HepG2 (cell line): ENCODE measurements around the gene CLIP2. TPM values are rescaled to one million over a fixed set of nuclear protein-coding genes. Genes with fewer than 3 reads are reported as not detected.

Source experiments
- ATAC-seq: fragments of 200-7000 bp; cut with Tn5 transposase; 3 replicates; pipeline ENCODE4 v1.9.1; 2020; ENCODE audit warnings: mild to moderate bottlenecking, moderate library complexity
- BruUV-seq: library from RNA; stranded (reverse); fragments of 400-500 nt; replicated peaks from 2 replicates; lab custom pipeline; 2021; lab: Mats Ljungman, UMichigan
- CTCF ChIA-PET: fragments of 300-600 bp; formaldehyde crosslinking; extraction: SDS; loops from one replicate; lab custom pipeline; 2021; ENCODE audit warnings: low total read pairs, inconsistent platforms, low intra/inter-chr PET ratio; lab: Yijun Ruan, JAX
- POLR2A ChIA-PET: fragments of 350-600 bp; sonication (Branson Sonifier 250); formaldehyde crosslinking; loops from one replicate; lab custom pipeline; 2020; ENCODE audit warnings: antibody characterized with exemption, inconsistent platforms; lab: Yijun Ruan, JAX
- DNase-seq: peaks from one replicate; pipeline ENCODE4 v3.0.0-alpha.2; 2015; ENCODE audit warnings: low spot score
- FAIRE-seq: peaks from 3 replicates; lab custom pipeline; 2011; peaks lifted over from hg19 to GRCh38; lab: Jason Lieb, UNC
- H2AFZ ChIP-seq: one replicate; pipeline ENCODE4 v1.6.1; 2011; ENCODE audit warnings: low read length, inconsistent platforms
- H3K27ac ChIP-seq: fragments of 300-600 bp; 3 replicates; pipeline ENCODE4 v1.8.0; 2011; ENCODE audit warnings: mixed run types, mild to moderate bottlenecking, mixed read lengths, low read length, inconsistent platforms; ENCODE audit not compliant: insufficient read depth; ENCODE audit errors: extremely low read length
- H3K27me3 ChIP-seq, 2 experiments: fragments of 200-600 bp in 1 of 2; 2 replicates in 1 of 2; 3 replicates in 1 of 2; pipeline versions ENCODE4 v1.6.0 to v1.8.0; 2011; ENCODE audit warnings: low read length in 2 of 2, mild to moderate bottlenecking in 2 of 2, moderate library complexity in 2 of 2, inconsistent platforms in 1 of 2; ENCODE audit not compliant: insufficient read depth in 2 of 2, control insufficient read depth in 1 of 2
- H3K36me3 ChIP-seq, 2 experiments: fragments of 200-600 bp in 1 of 2; replicated peaks in 1 of 2; 2 replicates in 1 of 2; 3 replicates in 1 of 2; pipeline versions ENCODE4 v1.5.1 to v1.8.0; 2011; ENCODE audit warnings: low read length in 2 of 2, inconsistent platforms in 1 of 2; ENCODE audit not compliant: insufficient read depth in 2 of 2, control insufficient read depth in 1 of 2
- H3K4me1 ChIP-seq: 2 replicates; pipeline ENCODE4 v1.5.1; 2012; ENCODE audit warnings: low read length, inconsistent platforms; ENCODE audit not compliant: insufficient read depth
- H3K4me2 ChIP-seq: 2 replicates; pipeline ENCODE4 v1.6.0; 2011; ENCODE audit warnings: low read depth, low read length, inconsistent platforms
- H3K4me3 ChIP-seq, 3 experiments: fragments of 200-600 bp in 1 of 3; sonication (generic), shearing (Covaris generic) in 1 of 3; replicated peaks in 1 of 3; 2 replicates each; pipeline ENCODE4 v1.5.1; 2011 to 2016; ENCODE audit warnings: low read length in 3 of 3, inconsistent platforms in 2 of 3, low read depth in 2 of 3, mild to moderate bottlenecking in 2 of 3, control low read depth in 1 of 3, mixed read lengths in 1 of 3; ENCODE audit not compliant: insufficient read depth in 1 of 3
- H3K79me2 ChIP-seq: one replicate; pipeline ENCODE4 v1.6.1; 2011; ENCODE audit warnings: low read length, inconsistent platforms; ENCODE audit not compliant: insufficient read depth
- H3K9ac ChIP-seq: 2 replicates; pipeline ENCODE4 v1.6.0; 2011; ENCODE audit warnings: mild to moderate bottlenecking, low read depth, low read length, inconsistent platforms; ENCODE audit not compliant: insufficient read depth
- H3K9me3 ChIP-seq: 2 replicates; pipeline ENCODE4 v1.5.1; 2012; ENCODE audit warnings: mild to moderate bottlenecking, low read length
- H4K20me1 ChIP-seq: 2 replicates; pipeline ENCODE4 v1.6.0; 2011; ENCODE audit warnings: inconsistent platforms, mild to moderate bottlenecking, low read length, moderate library complexity; ENCODE audit not compliant: insufficient read depth
- AGO2 ChIP-seq: fragments of 200-400 bp; formaldehyde crosslinking; optimal IDR thresholded peaks from 2 replicates; pipeline ENCODE3; 2017; ENCODE audit warnings: mild to moderate bottlenecking, low read depth, low read length, moderate library complexity
- EP300 ChIP-seq, 3 experiments: sonication (generic) in 1 of 3; formaldehyde crosslinking in 1 of 3; IDR thresholded peaks; 2 replicates each; pipeline versions ENCODE4 v1.5.1 to v1.6.1; 2011 to 2020; ENCODE audit warnings: low read depth in 2 of 3, low read length in 2 of 3, borderline replicate concordance in 1 of 3, improper control_type of control experiment in 1 of 3, mild to moderate bottlenecking in 1 of 3, missing genetic modification reagents in 1 of 3, moderate library complexity in 1 of 3
- HNRNPL ChIP-seq: fragments of 200-400 bp; formaldehyde crosslinking; IDR thresholded peaks from 2 replicates; pipeline ENCODE4 v1.6.1; 2017; ENCODE audit warnings: mild to moderate bottlenecking, low read depth, low read length
- KDM2A ChIP-seq: sonication (generic); formaldehyde crosslinking; IDR thresholded peaks from 2 replicates; pipeline ENCODE4 v1.4.0; 2020; ENCODE audit warnings: low read depth, missing genetic modification reagents, borderline replicate concordance
- PATZ1 ChIP-seq: sonication (generic); formaldehyde crosslinking; IDR thresholded peaks from 2 replicates; pipeline ENCODE4 v1.4.0; 2020; ENCODE audit warnings: missing genetic modification reagents
- SIN3B ChIP-seq: fragments of 150-350 bp; IDR thresholded peaks from 2 replicates; pipeline ENCODE4 v1.6.1; 2014; ENCODE audit warnings: low read length
- STAG1 ChIP-seq: sonication (generic); formaldehyde crosslinking; IDR thresholded peaks from 2 replicates; pipeline ENCODE4 v1.4.0; 2020; ENCODE audit warnings: missing genetic modification reagents
- ZMYM4 ChIP-seq: sonication (generic); formaldehyde crosslinking; IDR thresholded peaks from 2 replicates; pipeline ENCODE4 v1.8.1; 2023; ENCODE audit warnings: mild to moderate bottlenecking, missing genetic modification reagents
- ZNF12 ChIP-seq: sonication (generic); formaldehyde crosslinking; IDR thresholded peaks from 2 replicates; pipeline ENCODE4 v1.5.0; 2020; ENCODE audit warnings: missing genetic modification reagents
- ZNF543 ChIP-seq: sonication (generic); formaldehyde crosslinking; IDR thresholded peaks from 2 replicates; pipeline ENCODE4 v1.4.0; 2020; ENCODE audit warnings: mild to moderate bottlenecking, missing genetic modification reagents
- ZNF652 ChIP-seq: IDR thresholded peaks from 2 replicates; pipeline ENCODE4 v1.6.1; 2016; ENCODE audit warnings: low read depth, borderline replicate concordance
- WGBS: methylation state at CpG from one replicate; pipeline ENCODE4 v1.1.6; 2017; ENCODE audit warnings: low lambda C conversion rate; 5-methylcytosine and 5-hydroxymethylcytosine counted together
- in situ Hi-C: cut with HindIII; loops from 2 replicates; pipeline ENCODE4 v1.10.0; 2017; ENCODE audit warnings: low pct_unique_long_range_greater_than_20kb; ENCODE audit not compliant: extremely low pct_ligation_motif_present
- intact Hi-C: fragments of 100-400 bp; cut with micrococcal nuclease; formaldehyde crosslinking; loops from one replicate; pipeline ENCODE4 v1.10.0; 2022; ENCODE audit not compliant: unreplicated experiment
- polyA plus RNA-seq, 8 experiments: library from polyadenylated mRNA; depleted of rRNA in 3 of 8; stranded (reverse) in 7 of 8; unstranded in 1 of 8; fragments of >200 nt; fragmentation: Illumina TruSeq in 4 of 8; extraction: Trizol in 4 of 8; gene quantifications; 2 replicates each; pipeline versions ENCODE4 v1.2.1 to v1.2.3, GENCODE V29; 2011 to 2016; ENCODE audit warnings: low read depth in 4 of 8, missing spikeins in 1 of 8, mixed read lengths in 1 of 8; ENCODE audit not compliant: insufficient read depth in 1 of 8
- total RNA-seq, 5 experiments: library from RNA; depleted of rRNA; stranded (reverse); fragments of >200 nt; fragmentation: Illumina TruSeq; extraction: Trizol; gene quantifications; 2 replicates each; pipeline ENCODE4 v1.2.3, GENCODE V29; 2016; ENCODE audit warnings: low read depth in 1 of 5
- TF ChIP-seq, protein P1 (sequence below): sonication (generic); formaldehyde crosslinking; IDR thresholded peaks from 2 replicates; pipeline ENCODE4 v1.9.0; 2022; ENCODE audit warnings: missing genetic modification reagents, mild to moderate bottlenecking, borderline replicate concordance
- TF ChIP-seq, protein P2 (sequence below): sonication (generic); formaldehyde crosslinking; IDR thresholded peaks from 2 replicates; pipeline ENCODE4 v1.5.0; 2020; ENCODE audit warnings: mild to moderate bottlenecking, missing genetic modification reagents, moderate library complexity
- TF ChIP-seq, protein P3 (sequence below): sonication (generic); formaldehyde crosslinking; IDR thresholded peaks from 2 replicates; pipeline ENCODE4 v1.4.0; 2020; ENCODE audit warnings: missing genetic modification reagents

Gene CLIP2
- total and polyA plus RNA-seq, 2 of the 13 experiments (the other 11 are each of a cell fraction or from before 2014, with no cell fraction given), result 6.5 to 17.4 TPM

DNA sequence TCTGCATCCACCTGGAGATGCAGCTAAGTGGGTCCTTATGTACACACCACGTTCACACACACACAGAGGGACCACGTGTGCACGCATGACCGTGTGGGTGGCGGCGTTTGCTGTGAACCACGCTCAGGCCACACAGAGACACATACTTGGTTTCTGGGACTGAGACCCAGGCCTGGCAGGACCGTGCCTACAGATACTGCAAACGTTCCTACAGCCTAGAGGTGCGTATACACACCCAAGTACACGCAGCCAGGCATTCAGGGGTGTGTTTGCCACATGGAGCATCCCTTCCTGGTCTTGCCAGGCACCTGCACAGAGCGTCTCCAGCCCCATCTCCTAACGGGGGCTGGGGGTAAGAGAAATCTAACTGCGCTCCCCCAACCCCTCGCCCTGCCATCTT lies 115.5 kb downstream of the CLIP2 start (continued):
- TF ChIP-seq EP300 (IDR thresholded peaks at IDR 0.05; ENCODE audit: low read depth in 2 of 2, low read length in 2 of 2) (no peak), EP300 (CRISPR knock-in tag; IDR thresholded peaks at IDR 0.05; ENCODE audit: borderline replicate concordance) (no peak), ZMYM4 (no peak), ZNF652 (CRISPR knock-in tag) (no peak)

DNA sequence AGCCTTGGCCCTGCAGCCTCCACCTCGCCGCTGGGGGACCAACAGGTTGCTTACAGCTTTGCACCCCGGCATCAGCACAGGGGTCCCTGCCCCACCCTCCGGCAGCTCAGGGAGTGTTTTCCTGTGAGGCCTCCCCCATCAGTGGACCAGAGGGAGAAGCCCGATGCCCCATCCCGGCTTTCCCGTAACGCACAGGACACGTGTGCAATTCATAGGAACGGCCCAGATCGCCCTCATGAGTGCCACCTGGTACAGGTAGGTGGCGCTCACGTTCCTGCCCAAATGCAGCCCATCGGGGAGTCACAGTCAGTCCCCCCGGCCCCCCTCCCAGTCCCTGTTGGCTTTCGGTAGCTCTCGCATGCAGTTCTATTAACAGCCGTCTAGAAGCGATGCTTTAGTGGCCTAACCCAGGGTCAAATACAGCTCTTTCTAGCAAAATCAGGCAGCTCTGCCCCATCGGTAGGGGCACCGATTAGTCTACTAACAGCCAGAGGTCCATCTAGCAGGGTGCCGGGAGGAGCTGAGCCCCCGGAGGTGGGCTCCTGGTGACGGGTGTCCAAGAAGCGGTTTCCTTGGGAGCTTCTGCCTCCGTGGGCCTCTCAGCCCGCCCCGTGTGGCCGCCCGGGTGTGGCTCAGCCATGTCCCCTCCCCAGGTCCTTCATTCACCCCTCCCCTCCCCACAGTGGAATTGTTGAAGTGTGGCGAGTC lies 116.1 kb downstream of the CLIP2 start:
- no peak overlapping the region for H3K4me3 ChIP-seq
- DNase-seq (no peak), ATAC-seq (peak; percentile 52), FAIRE-seq (no peak)
- CTCF ChIA-PET, result no interaction called here
- no peaks in the 10 kb centered on the region for H3K4me1 ChIP-seq
- no peaks in the 10 kb centered on the region for H3K79me2 ChIP-seq
- no peaks in the 10 kb centered on the region for H3K9me3 ChIP-seq
- H2AFZ ChIP-seq, result no peak overlapping the region
- H3K9ac ChIP-seq, result no peak overlapping the region
- no peak overlapping the region for H3K27ac ChIP-seq
- POLR2A ChIA-PET, result no interaction called here
- H3K27me3 ChIP-seq, result no peaks in the 10 kb centered on the region
- peaks cover 4 to 22% of the 10 kb centered on the region in 2 experiments; a peak in 4 of 5 replicates for H3K36me3 ChIP-seq
- BruUV-seq, result no TSS peak
- 76% methylated on average over 14 of the region's 31 CpGs for WGBS
- no peaks in the 10 kb centered on the region for H4K20me1 ChIP-seq
- H3K4me2 ChIP-seq, result no peak overlapping the region
- in situ Hi-C loops (loop anchor here (10.0 kb wide), 1 partner anchor 341 kb away; no protein-coding TSS in a partner anchor), intact Hi-C loops (no loop called here)
- TF ChIP-seq AGO2 (peak; percentile 65), HNRNPL (0 out of 2 replicates have a peak, but pooled peaks have one; percentile 32), PATZ1 (peak; percentile 16; the same call in 1 of the 2 replicates), KDM2A (CRISPR knock-in tag) (peak; percentile 60), ZNF543 (CRISPR knock-in tag) (0 out of 2 replicates have a peak, but pooled peaks have one; percentile 42), SIN3B (no peak), ZNF12 (no peak), STAG1 (CRISPR knock-in tag) (peak; percentile 40)
- TF ChIP-seq, protein P1, sequence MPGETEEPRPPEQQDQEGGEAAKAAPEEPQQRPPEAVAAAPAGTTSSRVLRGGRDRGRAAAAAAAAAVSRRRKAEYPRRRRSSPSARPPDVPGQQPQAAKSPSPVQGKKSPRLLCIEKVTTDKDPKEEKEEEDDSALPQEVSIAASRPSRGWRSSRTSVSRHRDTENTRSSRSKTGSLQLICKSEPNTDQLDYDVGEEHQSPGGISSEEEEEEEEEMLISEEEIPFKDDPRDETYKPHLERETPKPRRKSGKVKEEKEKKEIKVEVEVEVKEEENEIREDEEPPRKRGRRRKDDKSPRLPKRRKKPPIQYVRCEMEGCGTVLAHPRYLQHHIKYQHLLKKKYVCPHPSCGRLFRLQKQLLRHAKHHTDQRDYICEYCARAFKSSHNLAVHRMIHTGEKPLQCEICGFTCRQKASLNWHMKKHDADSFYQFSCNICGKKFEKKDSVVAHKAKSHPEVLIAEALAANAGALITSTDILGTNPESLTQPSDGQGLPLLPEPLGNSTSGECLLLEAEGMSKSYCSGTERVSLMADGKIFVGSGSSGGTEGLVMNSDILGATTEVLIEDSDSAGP (CRISPR knock-in tag), result peak; percentile 11; the same call in 1 of the 2 replicates
- TF ChIP-seq, protein P2, sequence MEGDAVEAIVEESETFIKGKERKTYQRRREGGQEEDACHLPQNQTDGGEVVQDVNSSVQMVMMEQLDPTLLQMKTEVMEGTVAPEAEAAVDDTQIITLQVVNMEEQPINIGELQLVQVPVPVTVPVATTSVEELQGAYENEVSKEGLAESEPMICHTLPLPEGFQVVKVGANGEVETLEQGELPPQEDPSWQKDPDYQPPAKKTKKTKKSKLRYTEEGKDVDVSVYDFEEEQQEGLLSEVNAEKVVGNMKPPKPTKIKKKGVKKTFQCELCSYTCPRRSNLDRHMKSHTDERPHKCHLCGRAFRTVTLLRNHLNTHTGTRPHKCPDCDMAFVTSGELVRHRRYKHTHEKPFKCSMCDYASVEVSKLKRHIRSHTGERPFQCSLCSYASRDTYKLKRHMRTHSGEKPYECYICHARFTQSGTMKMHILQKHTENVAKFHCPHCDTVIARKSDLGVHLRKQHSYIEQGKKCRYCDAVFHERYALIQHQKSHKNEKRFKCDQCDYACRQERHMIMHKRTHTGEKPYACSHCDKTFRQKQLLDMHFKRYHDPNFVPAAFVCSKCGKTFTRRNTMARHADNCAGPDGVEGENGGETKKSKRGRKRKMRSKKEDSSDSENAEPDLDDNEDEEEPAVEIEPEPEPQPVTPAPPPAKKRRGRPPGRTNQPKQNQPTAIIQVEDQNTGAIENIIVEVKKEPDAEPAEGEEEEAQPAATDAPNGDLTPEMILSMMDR (CRISPR knock-in tag), result peak; percentile 60
- TF ChIP-seq, protein P3, sequence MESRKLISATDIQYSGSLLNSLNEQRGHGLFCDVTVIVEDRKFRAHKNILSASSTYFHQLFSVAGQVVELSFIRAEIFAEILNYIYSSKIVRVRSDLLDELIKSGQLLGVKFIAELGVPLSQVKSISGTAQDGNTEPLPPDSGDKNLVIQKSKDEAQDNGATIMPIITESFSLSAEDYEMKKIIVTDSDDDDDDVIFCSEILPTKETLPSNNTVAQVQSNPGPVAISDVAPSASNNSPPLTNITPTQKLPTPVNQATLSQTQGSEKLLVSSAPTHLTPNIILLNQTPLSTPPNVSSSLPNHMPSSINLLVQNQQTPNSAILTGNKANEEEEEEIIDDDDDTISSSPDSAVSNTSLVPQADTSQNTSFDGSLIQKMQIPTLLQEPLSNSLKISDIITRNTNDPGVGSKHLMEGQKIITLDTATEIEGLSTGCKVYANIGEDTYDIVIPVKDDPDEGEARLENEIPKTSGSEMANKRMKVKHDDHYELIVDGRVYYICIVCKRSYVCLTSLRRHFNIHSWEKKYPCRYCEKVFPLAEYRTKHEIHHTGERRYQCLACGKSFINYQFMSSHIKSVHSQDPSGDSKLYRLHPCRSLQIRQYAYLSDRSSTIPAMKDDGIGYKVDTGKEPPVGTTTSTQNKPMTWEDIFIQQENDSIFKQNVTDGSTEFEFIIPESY, result peak; percentile 36; the same call in 1 of the 2 replicates
